ENCODE measurements around the gene DHRSX.
"Not testable (repeated sequence)": the region's sequence is repeated elsewhere in the genome, so short reads cannot be mapped to it uniquely, and the experiment has no call there.

The DHRSX gene

GRCh38 chrX:2299871-2300270 lies 200.9 kb downstream of the DHRSX start:
- no peak for DNase-seq

- DNase-seq: no peak
These were observed 214.0 kb downstream of the DHRSX start for GRCh38 chrX:2286731-2287130.

GRCh38 chrX:2284601-2285000 lies 216.2 kb downstream of the DHRSX start:
- DNase-seq: no peak

DNA sequence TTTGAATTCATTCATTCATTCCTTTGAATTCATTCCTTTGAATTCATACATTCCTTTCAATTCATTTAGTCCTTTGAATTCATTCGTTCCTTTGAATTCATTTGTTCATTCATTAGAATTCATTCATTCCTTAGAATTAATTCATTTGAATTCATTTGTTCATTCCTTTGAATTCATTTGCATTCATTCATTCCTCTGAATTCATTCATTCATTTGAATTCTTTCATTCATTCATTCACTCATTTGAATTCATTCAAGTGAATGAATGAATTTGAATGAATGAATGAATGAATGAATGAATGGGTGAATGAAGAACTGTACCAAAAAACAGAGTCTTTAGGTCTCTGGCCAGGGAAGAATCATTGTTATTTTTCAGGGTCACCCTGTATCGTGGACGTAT lies 216.6 kb downstream of the DHRSX start:
- DNase-seq: no peak

DNA sequence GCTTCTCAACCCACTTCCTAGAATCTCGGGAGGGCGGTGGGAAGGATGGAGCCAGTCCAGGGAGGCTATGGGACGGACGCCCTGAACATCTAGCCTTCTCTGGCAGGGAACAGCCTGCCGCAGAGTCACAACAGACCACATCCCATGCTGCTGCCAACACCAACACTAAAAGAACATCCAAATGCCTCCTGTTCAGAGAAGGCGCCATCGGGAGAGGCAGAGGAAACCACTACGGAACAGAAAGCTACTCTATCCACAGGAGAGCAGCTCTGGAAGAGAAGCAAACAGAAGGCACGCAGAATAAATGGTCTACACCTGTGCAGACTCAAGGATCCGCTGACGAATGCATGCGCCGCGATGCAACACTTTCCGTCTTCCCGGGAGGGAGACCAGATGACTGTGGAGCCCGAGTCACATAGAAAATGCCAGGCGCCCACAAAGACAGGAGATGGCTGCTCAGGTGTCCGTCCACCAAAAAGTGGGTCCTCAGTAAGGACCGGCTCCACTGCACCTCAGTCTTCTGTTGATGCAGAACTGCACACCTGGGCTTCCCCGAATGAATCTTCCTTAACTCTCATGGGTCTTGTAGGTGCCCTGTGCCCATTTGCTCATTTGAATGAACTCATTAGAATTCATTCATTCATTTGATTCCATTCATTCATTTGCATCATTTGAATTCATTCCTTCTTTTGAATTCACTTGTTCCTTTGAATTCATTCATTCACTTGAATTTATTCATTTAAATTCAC lies 217.5 kb downstream of the DHRSX start:
- no peak for DNase-seq

- no peak for DNase-seq
These were observed 218.2 kb downstream of the DHRSX start for GRCh38 chrX:2282490-2283090.

GRCh38 chrX:2272337-2272736 lies 228.4 kb downstream of the DHRSX start:
- DNase-seq: no peak

GRCh38 chrX:2271595-2271994 lies 229.2 kb downstream of the DHRSX start:
- not testable (repeated sequence) for DNase-seq

GRCh38 chrX:2270783-2271182 lies 230.0 kb downstream of the DHRSX start:
- not testable (repeated sequence) for DNase-seq

DNA sequence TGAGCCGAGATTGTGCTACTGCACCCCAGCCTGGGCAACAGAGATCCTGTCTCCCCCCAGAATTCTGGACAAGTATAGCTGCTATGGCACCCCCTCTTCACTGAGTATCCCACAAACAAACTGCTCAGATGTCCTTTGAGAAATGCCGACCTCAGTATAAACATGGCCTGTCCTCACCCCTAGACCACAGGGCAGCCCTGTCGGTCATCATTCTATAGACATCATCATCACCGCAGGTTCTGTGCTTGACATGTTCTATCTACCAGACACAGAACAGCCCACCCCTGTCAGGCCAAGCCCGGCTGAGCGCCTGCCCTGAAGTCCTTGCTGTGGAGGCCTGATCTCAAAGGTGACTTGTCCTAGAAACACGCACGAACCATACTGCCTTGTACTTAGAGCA lies 232.9 kb downstream of the DHRSX start:
- no peak for DNase-seq

DNA sequence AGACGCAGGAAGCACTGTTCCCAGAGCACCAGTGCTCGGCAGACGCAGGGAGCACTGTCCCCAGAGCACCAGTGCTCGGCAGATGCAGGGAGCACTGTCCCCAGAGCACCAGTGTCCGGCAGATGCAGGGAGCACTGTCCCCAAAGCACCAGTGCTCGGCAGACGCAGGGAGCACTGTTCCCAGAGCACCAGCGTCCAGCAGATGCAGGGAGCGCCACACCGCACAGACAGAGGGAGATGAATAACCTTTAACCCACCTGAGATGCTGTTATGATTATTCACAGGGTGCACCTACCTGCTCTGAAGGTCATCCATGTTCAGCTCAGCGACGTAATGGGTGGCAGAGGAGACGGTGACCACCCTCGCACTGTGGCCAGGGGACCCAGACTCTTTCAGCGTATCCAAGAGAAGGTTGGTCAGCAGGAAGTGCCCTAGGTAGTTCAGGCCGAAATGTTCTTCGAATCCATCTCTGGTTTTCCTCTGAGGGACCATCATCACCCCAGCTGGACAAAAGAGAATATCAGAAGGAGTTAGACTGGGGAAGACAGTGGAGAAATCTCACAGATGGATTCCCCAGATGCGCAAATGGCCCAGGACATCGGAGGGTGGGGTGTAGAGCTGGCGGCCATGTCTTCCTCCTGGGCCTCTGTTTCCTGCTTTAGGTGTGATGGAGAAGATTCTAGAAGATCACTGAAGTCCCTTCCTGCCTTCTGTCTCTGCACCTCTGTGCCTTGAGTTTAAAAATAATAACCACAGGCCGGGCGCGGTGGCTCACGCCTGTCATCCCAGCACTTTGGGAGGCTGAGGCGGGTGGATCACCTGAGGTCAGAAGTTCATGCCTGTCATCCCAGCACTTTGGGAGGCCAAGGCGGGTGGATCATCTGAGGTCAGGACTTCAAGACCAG lies 234.1 kb downstream of the DHRSX start:
- no peak for DNase-seq

GRCh38 chrX:2265658-2266444 lies 234.9 kb downstream of the DHRSX start:
- not testable (repeated sequence) for DNase-seq

GRCh38 chrX:2264179-2265030 lies 236.4 kb downstream of the DHRSX start:
- DNase-seq: no peak

DNA sequence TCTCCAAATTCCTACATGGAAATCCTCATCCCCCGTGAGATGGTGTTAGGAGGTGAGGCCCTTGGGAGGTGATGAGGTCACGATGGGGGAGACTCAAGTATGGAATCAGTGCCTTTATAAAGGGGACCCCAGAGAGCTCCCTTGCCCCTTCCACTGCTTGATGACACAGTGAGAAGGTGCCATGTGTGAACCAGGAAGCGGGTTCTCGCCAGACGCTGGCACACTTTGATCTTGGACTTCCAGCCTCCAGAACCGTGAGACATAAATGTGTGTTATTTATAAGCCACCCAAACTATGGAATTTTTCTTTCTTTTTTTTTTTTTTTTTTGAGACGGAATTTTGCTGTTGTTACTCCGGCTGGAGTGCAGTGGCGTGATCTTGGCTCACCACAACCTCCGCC lies 237.6 kb downstream of the DHRSX start:
- DNase-seq: no peak

DNA sequence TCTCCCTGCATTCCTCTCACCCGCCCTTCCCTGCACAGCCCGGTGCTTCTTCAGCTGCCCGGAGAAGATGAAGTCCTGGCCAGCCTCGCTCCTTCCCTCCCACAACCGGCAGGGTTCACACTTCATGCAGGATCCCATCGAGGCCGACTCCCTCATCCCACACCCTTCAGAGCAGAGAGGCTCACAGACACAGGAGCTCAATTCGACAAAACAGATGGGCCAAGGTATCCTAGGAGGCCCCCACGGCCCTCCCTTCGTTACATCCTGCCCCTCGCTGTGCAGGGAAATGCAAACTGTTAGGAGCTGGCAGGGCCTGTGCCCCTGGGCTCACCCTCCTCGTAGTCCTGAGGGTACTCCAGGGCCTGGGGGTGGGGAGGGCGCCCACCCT lies 238.1 kb downstream of the DHRSX start:
- DNase-seq: no peak

- DNase-seq: no peak
These were observed 238.7 kb downstream of the DHRSX start for GRCh38 chrX:2261831-2262667.

- no peak for DNase-seq
These were observed 248.3 kb downstream of the DHRSX start for GRCh38 chrX:2252331-2253065.

DNA sequence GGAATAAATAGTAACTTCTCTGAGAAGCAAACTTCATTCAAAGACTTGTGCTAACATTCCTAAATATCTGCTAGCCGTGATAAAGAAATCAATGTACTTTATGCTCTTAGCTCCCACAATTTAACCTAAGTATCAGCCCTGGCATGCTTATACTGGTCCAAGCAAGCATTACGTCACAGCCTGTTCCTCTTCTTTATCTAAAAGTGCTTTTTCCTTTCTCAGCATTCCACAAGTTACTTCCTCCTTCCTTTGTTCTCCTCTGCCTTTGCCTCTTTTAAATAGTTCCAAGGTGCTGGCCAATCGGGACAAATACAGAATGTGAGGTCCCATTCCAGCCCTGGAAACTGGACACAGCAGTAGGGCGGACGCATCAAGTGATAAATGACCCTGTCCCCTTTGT lies 249.6 kb downstream of the DHRSX start:
- no peak for DNase-seq

GRCh38 chrX:2243913-2244460 lies 256.8 kb downstream of the DHRSX start:
- no peak for DNase-seq

DNA sequence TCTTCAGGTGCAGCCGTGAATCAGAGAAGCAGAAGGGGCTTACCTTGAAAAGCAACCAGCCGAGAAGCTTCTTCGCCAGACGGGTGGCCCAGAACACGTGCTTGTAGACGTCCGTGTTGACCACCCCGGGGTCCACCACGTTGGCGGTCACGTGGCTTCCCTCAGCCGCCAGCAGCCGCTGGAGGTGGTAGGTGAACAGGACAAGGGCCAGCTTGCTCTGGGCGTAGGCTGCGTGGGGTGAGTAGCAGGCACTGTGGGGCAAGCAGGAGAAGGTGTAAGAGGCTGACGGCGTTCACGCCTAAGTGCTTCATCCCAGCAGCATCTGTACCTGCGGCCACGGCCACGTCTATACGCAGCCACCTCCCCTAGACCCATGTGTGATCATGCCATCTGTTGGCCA lies 257.8 kb downstream of the DHRSX start:
- DNase-seq: no peak

Measured in RPMI8226 (cell line).